ENCODE results near the gene LEF1.
"Not testable (repeated sequence)": the region's sequence is repeated elsewhere in the genome, so short reads cannot be mapped to it uniquely, and the experiment has no call there.

LEF1 gene

DNA sequence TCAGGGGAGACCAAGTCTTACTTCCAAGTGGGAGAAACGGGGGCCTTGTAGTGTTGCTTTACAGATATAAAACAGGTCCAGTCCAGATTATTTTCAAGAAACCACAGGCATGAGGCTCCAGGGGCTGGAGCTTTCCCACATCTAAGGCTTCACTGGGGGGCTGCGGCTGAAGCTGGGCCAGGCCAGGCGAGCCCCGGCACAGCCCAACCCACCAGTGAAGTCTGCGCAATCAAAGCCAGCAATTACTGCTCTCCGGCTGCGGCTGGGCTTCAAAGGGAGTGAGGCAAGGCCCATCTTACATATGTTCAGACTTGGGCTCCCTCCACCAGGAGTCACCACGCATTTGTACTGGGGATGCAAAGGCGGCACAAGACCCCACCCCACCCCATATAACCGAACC, 117.4 kb downstream of the LEF1 start:
- Histone ChIP-seq H3K9me3 (no peaks in the 10 kb centered on the region), H3K4me3 (no peak overlapping the region), H3K27ac (no peak overlapping the region), H3K4me1 (no peaks in the 10 kb centered on the region), H3K27me3 (no peaks in the 10 kb centered on the region), H3K36me3 (no peaks in the 10 kb centered on the region)
- TF ChIP-seq, protein P1, sequence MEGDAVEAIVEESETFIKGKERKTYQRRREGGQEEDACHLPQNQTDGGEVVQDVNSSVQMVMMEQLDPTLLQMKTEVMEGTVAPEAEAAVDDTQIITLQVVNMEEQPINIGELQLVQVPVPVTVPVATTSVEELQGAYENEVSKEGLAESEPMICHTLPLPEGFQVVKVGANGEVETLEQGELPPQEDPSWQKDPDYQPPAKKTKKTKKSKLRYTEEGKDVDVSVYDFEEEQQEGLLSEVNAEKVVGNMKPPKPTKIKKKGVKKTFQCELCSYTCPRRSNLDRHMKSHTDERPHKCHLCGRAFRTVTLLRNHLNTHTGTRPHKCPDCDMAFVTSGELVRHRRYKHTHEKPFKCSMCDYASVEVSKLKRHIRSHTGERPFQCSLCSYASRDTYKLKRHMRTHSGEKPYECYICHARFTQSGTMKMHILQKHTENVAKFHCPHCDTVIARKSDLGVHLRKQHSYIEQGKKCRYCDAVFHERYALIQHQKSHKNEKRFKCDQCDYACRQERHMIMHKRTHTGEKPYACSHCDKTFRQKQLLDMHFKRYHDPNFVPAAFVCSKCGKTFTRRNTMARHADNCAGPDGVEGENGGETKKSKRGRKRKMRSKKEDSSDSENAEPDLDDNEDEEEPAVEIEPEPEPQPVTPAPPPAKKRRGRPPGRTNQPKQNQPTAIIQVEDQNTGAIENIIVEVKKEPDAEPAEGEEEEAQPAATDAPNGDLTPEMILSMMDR (IDR thresholded peaks at IDR 0.05), result no peak
- DNase-seq, result no peak
- intact Hi-C loops (cut with DNase I; ENCODE audit: low total_unique reads), result no loop called here

GRCh38 chr4:108050166-108051111, 118.3 kb downstream of the LEF1 start:
- H3K9me3 ChIP-seq; H3K4me3 ChIP-seq; H3K36me3 ChIP-seq; H3K4me1 ChIP-seq; H3K27me3 ChIP-seq; H3K27ac ChIP-seq; DNase-seq; intact Hi-C loops (cut with DNase I; ENCODE audit: low total_unique reads): not testable (repeated sequence)

GRCh38 chr4:108049406-108049805, 119.3 kb downstream of the LEF1 start:
- no peaks in the 10 kb centered on the region for H3K9me3 ChIP-seq
- TF ChIP-seq, protein P1 (IDR thresholded peaks at IDR 0.05), result no peak
- intact Hi-C loops (cut with DNase I; ENCODE audit: low total_unique reads), result no loop called here
- no peak overlapping the region for H3K27ac ChIP-seq
- DNase-seq, result no peak
- H3K36me3 ChIP-seq, result no peaks in the 10 kb centered on the region
- H3K4me3 ChIP-seq, result no peak overlapping the region
- peaks cover 0 to 13% (median 4%) of the 10 kb centered on the region in 4 donors for H3K4me1 ChIP-seq
- H3K27me3 ChIP-seq, result no peaks in the 10 kb centered on the region

DNA sequence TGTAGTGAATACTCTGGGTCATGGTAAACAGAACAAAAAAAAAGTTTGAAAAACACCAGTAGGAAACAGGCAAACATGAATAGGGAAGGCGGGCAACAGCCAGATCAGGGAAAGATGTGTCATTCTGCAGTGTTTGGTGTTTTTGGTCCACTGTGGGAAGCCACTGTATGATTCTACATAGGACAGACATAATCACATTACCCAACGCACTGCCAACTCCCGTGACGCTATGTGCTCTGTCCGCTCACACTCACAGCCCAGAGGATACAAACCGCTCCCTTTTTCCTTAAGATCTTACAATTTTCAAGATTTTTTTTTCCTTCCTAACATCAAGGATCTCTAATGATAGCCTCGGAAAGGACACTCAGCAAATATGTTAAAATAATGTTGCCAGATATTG, 119.7 kb downstream of the LEF1 start:
- Histone ChIP-seq H3K27ac (no peak overlapping the region), H3K4me3 (no peak overlapping the region), H3K27me3 (no peaks in the 10 kb centered on the region), H3K36me3 (no peaks in the 10 kb centered on the region), H3K9me3 (no peaks in the 10 kb centered on the region), H3K4me1 (peaks cover 0 to 13% (median 4%) of the 10 kb centered on the region in 4 donors)
- intact Hi-C loops (cut with DNase I; ENCODE audit: low total_unique reads), result no loop called here
- DNase-seq, result no peak
- TF ChIP-seq, protein P1 (IDR thresholded peaks at IDR 0.05), result no peak

DNA sequence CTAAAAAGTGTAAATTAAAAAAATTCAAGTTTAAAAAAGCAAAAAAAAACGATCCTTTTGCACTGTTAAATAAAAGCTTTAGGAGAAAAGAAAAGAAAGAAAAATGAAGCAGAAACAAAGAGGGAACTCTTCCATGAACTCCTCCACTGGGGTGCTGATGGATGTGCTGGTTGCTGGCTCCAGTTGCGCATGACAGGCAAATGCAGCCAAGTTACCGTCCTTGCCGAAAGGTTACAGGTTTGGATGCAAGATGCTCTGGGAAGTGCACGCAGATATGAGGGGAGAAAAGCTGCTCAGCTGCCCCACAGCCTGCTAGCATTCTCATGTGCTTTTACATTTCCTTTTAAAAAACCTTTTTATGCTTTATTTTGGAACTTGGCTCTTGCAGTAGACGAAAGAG, 120.6 kb downstream of the LEF1 start:
- Histone ChIP-seq H3K27me3 (no peaks in the 10 kb centered on the region), H3K36me3 (no peaks in the 10 kb centered on the region), H3K4me1 (peaks cover 0 to 13% (median 4%) of the 10 kb centered on the region in 4 donors), H3K27ac (no peak overlapping the region), H3K9me3 (no peaks in the 10 kb centered on the region), H3K4me3 (no peak overlapping the region)
- DNase-seq, result no peak
- TF ChIP-seq, protein P1 (IDR thresholded peaks at IDR 0.05), result no peak
- intact Hi-C loops (cut with DNase I; ENCODE audit: low total_unique reads), result no loop called here

DNA sequence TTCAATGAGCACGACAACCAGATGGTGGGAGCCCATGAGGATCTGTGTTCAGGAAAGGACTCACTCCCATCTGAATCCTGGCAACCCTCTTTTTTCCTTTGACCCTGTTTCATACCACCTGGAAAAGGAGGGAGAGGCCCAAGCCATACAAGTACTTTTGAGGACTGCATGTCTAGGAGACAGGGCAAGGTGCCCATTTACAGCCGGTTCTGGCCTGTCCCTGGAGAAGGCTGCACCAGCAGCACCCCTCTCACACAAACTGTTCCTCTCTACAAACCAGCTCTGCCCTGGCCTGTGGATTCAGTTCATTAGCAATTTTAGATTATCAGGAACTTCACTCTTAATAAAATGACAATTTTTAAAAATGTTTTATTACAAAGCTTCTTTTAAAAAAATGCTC, 121.5 kb downstream of the LEF1 start:
- no peaks in the 10 kb centered on the region for H3K27me3 ChIP-seq
- intact Hi-C loops (cut with DNase I; ENCODE audit: low total_unique reads), result no loop called here
- DNase-seq, result no peak
- peaks cover 0 to 13% (median 4%) of the 10 kb centered on the region in 4 donors for H3K4me1 ChIP-seq
- H3K36me3 ChIP-seq, result no peaks in the 10 kb centered on the region
- H3K27ac ChIP-seq, result no peak overlapping the region
- no peaks in the 10 kb centered on the region for H3K9me3 ChIP-seq
- TF ChIP-seq, protein P1 (IDR thresholded peaks at IDR 0.05), result no peak
- H3K4me3 ChIP-seq, result no peak overlapping the region
